Stimulated activated CD4-positive, alpha-beta T cell treated with anti-CD3 and anti-CD28 coated beads, Interleukin-2, amount 100 ng/mL, for 24 hours (primary cell): ENCODE measurements around the gene LIN7A.
"Not testable (repeated sequence)": the region's sequence is repeated elsewhere in the genome, so short reads cannot be mapped to it uniquely, and the experiment has no call there.

Experiments used
- DNase-seq, 2 donors: peaks; one replicate each; pipeline ENCODE4 v3.0.0-alpha.2; 2020

LIN7A gene

GRCh38 chr12:80802652-80803400 lies 134.9 kb downstream of the LIN7A start:
- DNase-seq: no peak

GRCh38 chr12:80798281-80798680 lies 139.5 kb downstream of the LIN7A start:
- DNase-seq: no peak

GRCh38 chr12:80794551-80794950 lies 143.2 kb downstream of the LIN7A start:
- no peak for DNase-seq

- DNase-seq: no peak
Measured at GRCh38 chr12:80792861-80793260, 144.9 kb downstream of the LIN7A start.

- DNase-seq: no peak
Measured at GRCh38 chr12:80791863-80792262, 145.9 kb downstream of the LIN7A start.

- DNase-seq: not testable (repeated sequence)
Measured at GRCh38 chr12:80788407-80788806, 149.3 kb downstream of the LIN7A start.

- not testable (repeated sequence) for DNase-seq
Measured at GRCh38 chr12:80782963-80783470, 154.7 kb downstream of the LIN7A start.

- DNase-seq: no peak
Measured at GRCh38 chr12:80781313-80781712, 156.4 kb downstream of the LIN7A start.

- DNase-seq: no peak
Measured at GRCh38 chr12:80780746-80781145, 157.0 kb downstream of the LIN7A start.

GRCh38 chr12:80778005-80778541 lies 159.7 kb downstream of the LIN7A start:
- peak in 1 of 2 donors; percentile 26 for DNase-seq

- DNase-seq: no peak
Measured at GRCh38 chr12:80777587-80777986, 160.1 kb downstream of the LIN7A start.

GRCh38 chr12:80776706-80777105 lies 161.0 kb downstream of the LIN7A start:
- DNase-seq: no peak

- no peak for DNase-seq
Measured at GRCh38 chr12:80770958-80771357, 166.8 kb downstream of the LIN7A start.

- no peak for DNase-seq
Measured at GRCh38 chr12:80769553-80770140, 168.1 kb downstream of the LIN7A start.

- no peak for DNase-seq
Measured at GRCh38 chr12:80766897-80767296, 170.8 kb downstream of the LIN7A start.

- no peak for DNase-seq
Measured at GRCh38 chr12:80766210-80766609, 171.5 kb downstream of the LIN7A start.

- DNase-seq: no peak
Measured at GRCh38 chr12:80763874-80764273, 173.9 kb downstream of the LIN7A start.

- DNase-seq: no peak
Measured at GRCh38 chr12:80761838-80762237, 175.9 kb downstream of the LIN7A start.

- no peak for DNase-seq
Measured at GRCh38 chr12:80756875-80757274, 180.9 kb downstream of the LIN7A start.

GRCh38 chr12:80754274-80754673 lies 183.5 kb downstream of the LIN7A start:
- DNase-seq: no peak

GRCh38 chr12:80752464-80752863 lies 185.3 kb downstream of the LIN7A start:
- DNase-seq: no peak

GRCh38 chr12:80749456-80749855 lies 188.3 kb downstream of the LIN7A start:
- DNase-seq: no peak

GRCh38 chr12:80747800-80748199 lies 189.9 kb downstream of the LIN7A start:
- DNase-seq: no peak

- no peak for DNase-seq
Measured at GRCh38 chr12:80745851-80746505, 191.8 kb downstream of the LIN7A start.
